Stimulated activated effector memory CD8-positive, alpha-beta T cell treated with anti-CD3 and anti-CD28 coated beads, Interleukin-12 subunit alpha, Interleukin-12 subunit beta, amount 100 ng/mL, for 72 hours (primary cell): Measurements from ENCODE around the gene FAM120C.

ENCODE experiments used
- ATAC-seq: fragments of 150-1000 bp; cut with Tn5 transposase; 2 replicates; pipeline ENCODE4 v1.10.0; 2021
- DNase-seq, 2 donors: peaks; one replicate each; pipeline ENCODE4 v3.0.0; 2021 to 2022; ENCODE audit warnings: low spot score in 2 of 2
- H3K27ac Mint-ChIP-seq: one replicate; pipeline ENCODE4 v1.8.0; 2022; ENCODE audit warnings: mild to moderate bottlenecking, mixed read lengths
- H3K36me3 Mint-ChIP-seq: one replicate; pipeline ENCODE4 v1.8.0; 2022; ENCODE audit warnings: mild to moderate bottlenecking, mixed read lengths
- H3K4me1 Mint-ChIP-seq: one replicate; pipeline ENCODE4 v1.8.0; 2022; ENCODE audit warnings: mixed read lengths
- H3K4me3 Mint-ChIP-seq: one replicate; pipeline ENCODE4 v1.8.0; 2022; ENCODE audit warnings: mild to moderate bottlenecking, mixed read lengths
- H3K9me3 Mint-ChIP-seq: one replicate; pipeline ENCODE4 v1.8.0; 2022; ENCODE audit warnings: mixed read lengths

FAM120C gene

DNA sequence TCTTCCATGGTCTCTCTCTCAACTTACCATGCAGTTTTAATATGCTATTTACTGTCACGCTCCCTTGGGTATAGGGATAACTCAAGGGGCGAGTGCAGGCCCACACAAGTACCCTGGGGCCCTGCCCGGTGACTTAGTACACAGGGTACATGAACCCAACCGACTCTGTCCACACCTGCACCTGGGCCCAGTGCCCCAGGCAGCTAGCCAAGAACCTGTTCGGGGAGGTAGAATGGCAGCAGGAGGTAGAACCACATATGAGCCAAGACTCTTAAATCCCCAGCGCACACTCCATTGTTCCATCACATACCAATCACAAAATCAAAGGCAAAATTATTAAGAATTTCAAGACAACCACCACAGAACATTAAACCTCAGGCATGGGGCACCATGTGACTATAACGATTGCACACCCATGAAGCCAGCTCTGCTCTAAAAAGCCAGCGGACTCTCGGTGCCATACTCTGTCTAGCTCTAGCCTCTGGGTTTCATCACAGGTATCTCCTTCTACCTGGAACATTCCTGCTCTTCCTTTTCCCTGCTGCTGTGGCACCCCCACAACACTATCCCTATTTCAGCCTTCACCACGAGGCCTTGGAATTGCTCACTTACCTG lies 153.4 kb downstream of the FAM120C start:
- Mint-ChIP-seq H3K27ac (peak overlapping the region; percentile 66), H3K4me1 (peaks cover 30% of the 10 kb centered on the region), H3K4me3 (no peak overlapping the region), H3K9me3 (no peaks in the 10 kb centered on the region), H3K36me3 (peaks cover 87% of the 10 kb centered on the region)
- ATAC-seq (no peak), DNase-seq (no peak)

DNA sequence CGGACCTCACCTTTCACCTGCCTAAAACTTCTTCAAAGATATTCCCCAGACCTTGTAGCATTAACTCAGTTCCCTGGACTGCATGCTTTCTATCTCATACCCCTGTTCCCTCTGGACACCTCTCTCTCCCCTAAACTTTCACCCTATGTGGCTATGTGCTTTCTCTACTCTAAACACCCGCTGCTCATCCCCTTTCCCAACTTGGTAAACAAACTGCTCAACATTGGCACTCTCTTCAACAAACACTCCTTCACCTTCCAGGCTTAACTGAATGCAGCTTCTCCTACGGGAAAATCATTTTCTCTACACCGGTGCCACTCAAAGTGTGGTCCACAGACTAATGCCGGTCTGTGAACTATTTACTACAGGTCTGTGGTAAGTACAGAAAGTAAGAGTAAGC lies 158.7 kb downstream of the FAM120C start:
- peaks cover 89% of the 10 kb centered on the region for H3K36me3 Mint-ChIP-seq

More for the DNA sequence above, 158.7 kb downstream of the FAM120C start:
- DNase-seq (no peak), ATAC-seq (no peak)
- H3K9me3 Mint-ChIP-seq, result no peaks in the 10 kb centered on the region
- peaks cover 9% of the 10 kb centered on the region for H3K4me1 Mint-ChIP-seq
- no peak overlapping the region for H3K4me3 Mint-ChIP-seq
- no peak overlapping the region for H3K27ac Mint-ChIP-seq
